Cardiac fibroblast (primary cell): ENCODE data around the gene KCNC1.

Source experiments
- DNase-seq, 2 donors: peaks; one replicate each; pipeline versions ENCODE4 v3.0.0 to v3.0.0-alpha.2; 2010; ENCODE audit warnings: low read depth in 2 of 2
- H3K4me3 ChIP-seq, 2 donors: replicated peaks in 1 of 2; 1 replicate in 1 of 2; 2 replicates in 1 of 2; pipeline ENCODE4 v1.5.1; 2011; ENCODE audit warnings: low read depth in 2 of 2, low read length in 2 of 2, mild to moderate bottlenecking in 2 of 2, moderate library complexity in 1 of 2
- TF ChIP-seq, protein P1 (sequence below): IDR thresholded peaks from one replicate; pipeline ENCODE4 v1.5.1; 2011; ENCODE audit warnings: low read depth, mild to moderate bottlenecking, low read length, inconsistent platforms

KCNC1 gene

DNA sequence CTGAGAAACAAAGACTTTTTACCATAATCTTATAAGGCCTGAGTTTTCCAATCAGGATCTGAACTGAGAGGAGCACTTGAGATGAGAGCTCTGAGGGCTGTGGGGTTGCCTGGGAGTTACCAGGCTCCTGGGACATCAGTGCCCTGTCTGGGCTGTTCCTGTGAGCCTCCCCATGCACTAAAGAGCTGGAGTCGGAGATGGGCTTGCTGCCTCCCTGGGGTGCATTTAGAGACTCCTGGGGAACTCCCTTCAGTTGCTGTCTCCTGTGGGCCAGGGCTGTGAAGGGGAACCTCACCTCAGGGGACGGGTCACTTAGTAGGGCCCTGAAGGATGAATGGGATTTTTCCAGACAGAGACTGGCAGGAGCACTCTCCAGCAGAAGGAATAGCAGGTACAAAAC is 33.3 kb downstream of the KCNC1 start:
- TF ChIP-seq, protein P1, sequence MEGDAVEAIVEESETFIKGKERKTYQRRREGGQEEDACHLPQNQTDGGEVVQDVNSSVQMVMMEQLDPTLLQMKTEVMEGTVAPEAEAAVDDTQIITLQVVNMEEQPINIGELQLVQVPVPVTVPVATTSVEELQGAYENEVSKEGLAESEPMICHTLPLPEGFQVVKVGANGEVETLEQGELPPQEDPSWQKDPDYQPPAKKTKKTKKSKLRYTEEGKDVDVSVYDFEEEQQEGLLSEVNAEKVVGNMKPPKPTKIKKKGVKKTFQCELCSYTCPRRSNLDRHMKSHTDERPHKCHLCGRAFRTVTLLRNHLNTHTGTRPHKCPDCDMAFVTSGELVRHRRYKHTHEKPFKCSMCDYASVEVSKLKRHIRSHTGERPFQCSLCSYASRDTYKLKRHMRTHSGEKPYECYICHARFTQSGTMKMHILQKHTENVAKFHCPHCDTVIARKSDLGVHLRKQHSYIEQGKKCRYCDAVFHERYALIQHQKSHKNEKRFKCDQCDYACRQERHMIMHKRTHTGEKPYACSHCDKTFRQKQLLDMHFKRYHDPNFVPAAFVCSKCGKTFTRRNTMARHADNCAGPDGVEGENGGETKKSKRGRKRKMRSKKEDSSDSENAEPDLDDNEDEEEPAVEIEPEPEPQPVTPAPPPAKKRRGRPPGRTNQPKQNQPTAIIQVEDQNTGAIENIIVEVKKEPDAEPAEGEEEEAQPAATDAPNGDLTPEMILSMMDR, result no peak
- no peak for DNase-seq
- H3K4me3 ChIP-seq, result no peak overlapping the region

DNA sequence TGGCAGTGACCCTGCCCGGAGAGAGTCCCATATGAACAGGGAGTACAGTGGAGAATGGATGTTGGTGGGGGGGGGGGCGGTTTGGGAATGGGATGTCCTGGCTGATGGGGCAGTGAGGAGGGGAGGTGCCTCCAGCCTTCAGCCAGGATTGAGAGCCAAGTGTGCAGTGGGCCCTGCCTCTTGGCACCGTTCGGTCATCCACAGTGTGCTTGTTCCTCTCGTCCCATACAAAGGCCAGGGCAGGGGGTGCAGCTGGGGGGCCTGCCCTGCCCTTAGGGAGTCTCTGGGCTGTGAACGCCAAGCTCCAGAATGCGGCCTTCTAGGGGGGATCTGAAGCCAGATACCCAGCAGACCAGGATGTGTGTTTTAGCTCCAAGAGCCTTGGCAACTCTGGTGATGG is 34.0 kb downstream of the KCNC1 start:
- H3K4me3 ChIP-seq, result no peak overlapping the region
- DNase-seq, result no peak
- TF ChIP-seq, protein P1, result no peak

DNA sequence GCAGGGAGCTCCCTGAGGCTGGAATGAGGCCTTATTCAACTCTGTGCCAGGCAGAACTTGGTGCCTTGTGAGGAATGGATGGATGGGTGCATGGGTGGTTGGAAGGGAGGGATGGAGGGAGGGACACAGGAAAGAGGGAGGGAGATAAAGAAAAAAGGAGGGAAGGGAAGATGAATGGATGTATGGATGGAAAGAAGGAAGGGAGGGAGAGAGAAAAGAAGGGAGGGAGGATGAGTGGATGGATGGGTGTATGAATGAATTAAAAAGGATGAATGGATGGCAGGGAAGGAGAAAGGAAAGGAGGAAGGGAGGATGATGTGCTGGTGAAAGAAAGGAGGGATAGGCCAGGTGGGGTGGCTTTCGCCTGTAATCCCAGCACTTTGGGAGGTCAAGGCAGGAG is 34.6 kb downstream of the KCNC1 start:
- no peak for DNase-seq
- H3K4me3 ChIP-seq, result no peak overlapping the region
- TF ChIP-seq, protein P1, result no peak

DNA sequence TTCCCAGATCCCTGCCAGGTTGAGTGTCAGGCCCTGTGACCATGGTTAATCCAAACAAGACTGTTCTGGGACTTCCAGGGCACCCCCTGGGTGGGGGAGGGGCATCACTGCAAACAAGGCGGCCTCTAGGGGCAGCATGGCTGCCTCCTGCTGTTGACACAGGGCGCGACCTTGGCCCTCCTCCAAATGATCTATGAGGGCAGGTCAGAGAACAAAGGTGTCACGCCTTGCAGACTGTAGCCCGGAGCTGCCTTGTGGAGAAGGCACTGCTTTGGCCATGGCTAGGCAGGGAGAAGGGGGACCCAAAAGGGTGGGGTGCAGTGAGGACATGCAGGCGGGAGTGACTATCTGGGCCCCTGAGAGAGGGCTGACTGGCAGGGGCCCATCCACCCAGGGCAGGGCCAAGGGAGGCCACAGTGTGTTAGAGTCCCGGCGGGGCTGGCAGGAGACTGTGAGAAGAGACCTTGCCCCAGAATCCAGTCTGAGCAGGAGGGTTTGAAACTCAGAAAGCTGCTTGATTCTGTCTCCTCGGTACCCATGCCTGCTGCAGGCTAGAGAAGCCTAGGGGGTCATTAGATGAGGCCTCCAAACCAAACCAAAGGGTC is 35.6 kb downstream of the KCNC1 start:
- DNase-seq, result no peak
- no peak overlapping the region for H3K4me3 ChIP-seq
- TF ChIP-seq, protein P1, result peak; percentile 15

DNA sequence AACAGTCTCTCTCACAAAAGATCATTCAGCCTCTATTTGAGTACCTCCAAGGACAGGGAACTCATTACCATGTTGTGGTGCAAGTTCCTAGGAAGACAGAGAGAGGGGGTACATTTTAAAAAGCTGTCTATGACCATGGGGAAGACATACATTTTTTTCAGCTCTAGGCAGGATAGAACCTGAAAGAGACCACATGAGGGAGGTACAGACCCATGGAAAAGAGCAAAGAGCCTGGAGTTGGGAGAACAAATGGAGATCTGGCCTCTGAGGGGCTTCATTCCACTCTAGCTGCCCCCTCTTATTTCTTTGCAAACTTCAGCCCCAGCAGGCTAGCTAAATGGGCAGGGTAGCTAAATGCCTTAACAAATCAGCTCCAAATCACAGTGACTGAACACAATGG is 36.3 kb downstream of the KCNC1 start:
- TF ChIP-seq, protein P1, result no peak
- no peak overlapping the region for H3K4me3 ChIP-seq
- DNase-seq, result peak; percentile 5 to 6

DNA sequence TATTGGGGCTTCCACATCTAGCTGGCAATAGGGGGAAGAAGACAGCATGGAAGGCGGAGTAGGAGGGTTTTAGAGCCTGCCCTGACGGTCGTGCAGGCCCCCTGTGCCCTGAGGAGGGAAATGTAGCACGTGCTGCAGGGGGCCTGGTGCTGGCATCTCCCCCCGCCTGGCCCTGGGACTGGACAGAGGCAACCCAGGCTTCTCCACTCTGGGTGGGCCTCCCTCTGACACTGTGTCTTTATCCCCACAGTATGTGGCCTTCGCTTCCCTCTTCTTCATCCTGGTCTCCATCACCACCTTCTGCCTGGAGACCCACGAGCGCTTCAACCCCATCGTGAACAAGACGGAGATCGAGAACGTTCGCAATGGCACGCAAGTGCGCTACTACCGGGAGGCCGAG is 36.8 kb downstream of the KCNC1 start:
- no peak for DNase-seq
- H3K4me3 ChIP-seq, result no peak overlapping the region
- TF ChIP-seq, protein P1, result no peak

DNA sequence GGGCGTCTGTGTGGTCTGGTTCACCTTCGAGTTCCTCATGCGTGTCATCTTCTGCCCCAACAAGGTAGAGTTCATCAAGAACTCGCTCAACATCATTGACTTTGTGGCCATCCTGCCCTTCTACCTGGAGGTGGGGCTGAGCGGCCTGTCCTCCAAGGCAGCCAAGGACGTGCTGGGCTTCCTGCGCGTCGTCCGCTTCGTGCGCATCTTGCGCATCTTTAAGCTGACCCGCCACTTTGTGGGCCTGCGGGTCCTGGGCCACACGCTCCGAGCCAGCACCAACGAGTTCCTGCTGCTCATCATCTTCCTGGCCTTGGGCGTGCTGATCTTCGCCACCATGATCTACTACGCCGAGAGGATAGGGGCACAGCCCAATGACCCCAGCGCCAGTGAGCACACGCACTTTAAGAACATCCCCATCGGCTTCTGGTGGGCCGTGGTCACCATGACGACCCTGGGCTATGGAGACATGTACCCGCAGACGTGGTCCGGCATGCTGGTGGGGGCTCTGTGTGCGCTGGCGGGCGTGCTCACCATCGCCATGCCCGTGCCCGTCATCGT is 37.3 kb downstream of the KCNC1 start:
- DNase-seq, result no peak
- no peak overlapping the region for H3K4me3 ChIP-seq
- TF ChIP-seq, protein P1, result no peak
